Cerebellar cortex (tissue), 1 donor: ENCODE results near the gene SPATA31A3.
"Not testable (repeated sequence)": the region's sequence is repeated elsewhere in the genome, so short reads cannot be mapped to it uniquely, and the experiment has no call there.

Experiments
- DNase-seq: peaks from one replicate; pipeline ENCODE4 v3.0.0-alpha.2; 2015; ENCODE audit warnings: low spot score

The SPATA31A3 gene

GRCh38 chr9:66992450-66992849 lies at the start of gene SPATA31A3:
Gene SPATA31A3, minus strand, starts transcription at chr9:66992550. Its CDS starts 29 bp downstream, at chr9:66992521.
- DNase-seq, result not testable (repeated sequence)

DNA sequence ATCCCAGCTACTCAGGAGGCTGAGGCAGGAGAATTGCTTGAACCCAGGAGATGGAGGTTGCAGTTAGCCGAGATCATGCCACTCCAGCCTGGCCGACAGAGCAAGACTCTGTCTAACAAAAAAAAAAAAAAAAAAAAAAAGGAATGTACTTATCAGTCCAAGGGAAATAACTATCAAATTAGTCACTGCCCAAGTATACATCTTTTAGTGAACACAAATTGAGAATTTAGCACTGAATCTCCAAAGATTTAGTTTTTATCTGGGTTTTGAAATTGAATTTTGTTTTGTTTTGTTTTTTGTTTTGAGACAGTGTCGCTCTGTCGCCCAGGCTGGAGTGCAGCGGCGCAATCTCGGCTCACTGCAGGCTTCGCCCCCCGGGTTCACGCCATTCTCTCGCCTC lies 39.8 kb downstream of the SPATA31A3 start:
- not testable (repeated sequence) for DNase-seq

DNA sequence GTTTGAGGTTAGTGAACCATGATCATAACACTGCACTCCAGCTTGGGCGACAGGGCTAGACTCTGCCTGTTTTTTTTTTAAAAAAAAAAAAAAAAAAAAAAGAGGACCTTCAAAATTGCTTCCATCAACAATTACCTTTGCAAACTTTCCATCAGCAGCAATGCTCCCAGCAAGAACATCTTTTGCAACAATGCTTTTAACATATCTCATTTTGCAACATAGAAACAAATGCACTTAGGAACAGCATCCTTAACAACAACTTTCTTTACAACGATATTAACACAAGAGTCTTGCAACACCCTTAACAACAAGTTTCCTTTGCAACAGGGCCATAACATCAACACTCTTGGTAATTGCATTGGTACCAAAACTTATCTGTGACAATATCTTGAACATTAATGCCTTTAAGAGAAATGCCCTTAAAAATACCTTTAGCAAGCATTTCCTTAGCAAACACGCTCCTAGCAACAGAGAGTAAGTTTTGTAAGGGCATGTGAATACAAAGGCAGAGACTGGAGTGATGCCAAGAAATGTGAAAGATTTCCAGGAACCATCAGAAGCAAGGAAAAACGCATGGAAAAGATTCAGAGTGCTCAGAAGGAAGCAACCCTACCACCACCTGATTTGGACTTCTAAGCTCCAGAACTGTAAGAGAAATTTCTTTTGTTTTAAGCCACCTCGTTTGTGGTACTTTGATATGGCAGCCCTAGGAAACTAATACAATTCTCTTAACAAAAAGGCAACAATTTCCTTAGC lies 49.8 kb downstream of the SPATA31A3 start:
- not testable (repeated sequence) for DNase-seq

DNA sequence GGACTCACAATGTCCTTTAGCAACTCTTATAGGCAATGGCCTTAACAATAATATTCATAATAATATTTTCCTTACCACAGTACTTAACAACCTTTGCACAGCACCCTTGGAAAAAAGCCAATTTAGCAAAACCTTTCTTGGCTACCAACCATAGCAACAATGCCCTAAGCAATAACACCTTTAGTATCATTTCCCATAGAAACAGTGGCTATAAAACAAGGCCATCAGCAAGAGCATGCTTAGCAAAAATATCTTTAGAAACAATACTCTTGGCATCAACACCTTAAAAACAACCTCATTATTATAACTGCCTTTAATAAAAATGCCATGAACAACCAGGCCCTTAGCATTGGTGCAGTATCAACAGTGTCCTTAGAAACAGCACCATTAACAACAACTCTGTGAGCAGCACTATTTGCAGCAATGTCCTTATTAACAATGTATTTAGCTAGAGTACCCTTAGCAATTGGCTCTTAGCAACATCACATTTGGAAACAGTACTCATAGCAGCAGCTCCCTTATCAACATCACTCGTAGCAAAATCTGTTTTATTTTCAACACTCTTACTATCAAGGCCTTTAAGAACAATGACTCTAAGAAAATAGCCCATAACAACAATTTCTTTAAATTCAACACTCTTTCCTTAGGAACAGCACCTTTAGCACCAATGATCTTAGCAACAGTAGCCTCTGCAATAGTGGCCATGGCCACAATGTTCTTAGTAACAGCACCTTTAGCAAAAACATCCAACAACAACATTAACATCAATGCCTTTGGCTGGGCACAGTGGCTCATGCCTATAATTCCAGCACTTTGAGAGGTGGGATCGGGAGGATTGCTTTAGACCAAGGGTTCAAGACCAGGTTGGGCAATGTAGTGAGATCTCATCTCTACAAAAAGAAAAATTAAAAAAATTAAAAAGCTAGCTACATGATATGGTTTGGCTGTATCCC lies 52.2 kb downstream of the SPATA31A3 start:
- not testable (repeated sequence) for DNase-seq

GRCh38 chr9:66938322-66938721 lies 54.0 kb downstream of the SPATA31A3 start:
- not testable (repeated sequence) for DNase-seq

GRCh38 chr9:66937662-66938061 lies 54.7 kb downstream of the SPATA31A3 start:
- not testable (repeated sequence) for DNase-seq
